GM12878 (cell line): Measurements from ENCODE around the gene MAN1A1.

ENCODE experiments used
- CBX5 ChIP-seq: sonication (generic); IDR thresholded peaks from 2 replicates; pipeline ENCODE4 v1.6.1; 2016; ENCODE audit warnings: low read depth, moderate library complexity, mild to moderate bottlenecking, inconsistent platforms
- KDM1A ChIP-seq: fragments of 200-600 bp; sonication (generic); IDR thresholded peaks from 2 replicates; pipeline ENCODE4 v1.6.1; 2016; ENCODE audit warnings: borderline replicate concordance
- NBN ChIP-seq: fragments of 450-650 bp; IDR thresholded peaks from 2 replicates; pipeline ENCODE4 v1.6.1; 2016
- PML ChIP-seq: IDR thresholded peaks from 2 replicates; pipeline ENCODE4 v1.6.1; 2012; ENCODE audit warnings: low read length, inconsistent platforms
- POLR2AphosphoS5 ChIP-seq: IDR thresholded peaks from 2 replicates; pipeline ENCODE4 v1.6.1; 2011; ENCODE audit warnings: mild to moderate bottlenecking, low read length, inconsistent platforms
- RFX5 ChIP-seq: IDR thresholded peaks from 2 replicates; pipeline ENCODE4 v1.6.1; 2011; ENCODE audit warnings: low read depth, low read length, improper control_type of control experiment
- SIX5 ChIP-seq: IDR thresholded peaks from 2 replicates; pipeline ENCODE4 v1.6.1; 2011; ENCODE audit warnings: mild to moderate bottlenecking, low read depth, low read length, moderate library complexity; ENCODE audit not compliant: severe bottlenecking
- TAF1 ChIP-seq: IDR thresholded peaks from 2 replicates; pipeline ENCODE4 v1.6.1; 2011; ENCODE audit warnings: mild to moderate bottlenecking, low read depth, low read length, borderline replicate concordance
- TF ChIP-seq, protein P1 (sequence below), 3 experiments: IDR thresholded peaks in 2 of 3; conservative IDR thresholded peaks in 1 of 3; 2 replicates each; pipeline ENCODE4 v1.5.1; 2011; ENCODE audit warnings: low read depth in 3 of 3, low read length in 3 of 3, mild to moderate bottlenecking in 3 of 3, control low read depth in 2 of 3, moderate library complexity in 2 of 3, inconsistent platforms in 1 of 3, mixed read lengths in 1 of 3; ENCODE audit not compliant: control insufficient read depth in 2 of 3, insufficient read depth in 1 of 3; ENCODE audit errors: extremely low read depth in 1 of 3
- TF ChIP-seq, protein P2 (sequence below): IDR thresholded peaks from 2 replicates; pipeline ENCODE4 v1.6.1; 2012; ENCODE audit warnings: low read length, inconsistent platforms

DNA sequence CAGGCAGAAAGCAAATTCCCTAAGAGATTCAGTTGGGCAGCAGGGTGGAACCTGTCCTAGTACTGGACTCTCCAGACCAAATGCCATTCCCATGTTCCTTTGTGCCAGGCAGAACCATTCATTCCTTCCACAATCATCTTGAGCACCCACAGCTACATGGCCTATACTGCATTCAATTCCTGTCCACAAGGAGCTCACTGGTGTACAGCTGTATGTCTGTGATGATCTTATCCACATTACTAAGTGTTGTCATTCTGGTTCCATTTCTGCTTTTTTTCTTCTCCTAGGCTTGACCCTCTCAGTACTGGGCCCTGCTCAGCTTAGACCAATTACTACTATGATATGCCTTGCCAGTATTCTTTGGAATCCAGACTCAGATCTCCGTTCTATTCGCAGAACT lies 27.5 kb downstream of the MAN1A1 start:
- TF ChIP-seq, protein P1, sequence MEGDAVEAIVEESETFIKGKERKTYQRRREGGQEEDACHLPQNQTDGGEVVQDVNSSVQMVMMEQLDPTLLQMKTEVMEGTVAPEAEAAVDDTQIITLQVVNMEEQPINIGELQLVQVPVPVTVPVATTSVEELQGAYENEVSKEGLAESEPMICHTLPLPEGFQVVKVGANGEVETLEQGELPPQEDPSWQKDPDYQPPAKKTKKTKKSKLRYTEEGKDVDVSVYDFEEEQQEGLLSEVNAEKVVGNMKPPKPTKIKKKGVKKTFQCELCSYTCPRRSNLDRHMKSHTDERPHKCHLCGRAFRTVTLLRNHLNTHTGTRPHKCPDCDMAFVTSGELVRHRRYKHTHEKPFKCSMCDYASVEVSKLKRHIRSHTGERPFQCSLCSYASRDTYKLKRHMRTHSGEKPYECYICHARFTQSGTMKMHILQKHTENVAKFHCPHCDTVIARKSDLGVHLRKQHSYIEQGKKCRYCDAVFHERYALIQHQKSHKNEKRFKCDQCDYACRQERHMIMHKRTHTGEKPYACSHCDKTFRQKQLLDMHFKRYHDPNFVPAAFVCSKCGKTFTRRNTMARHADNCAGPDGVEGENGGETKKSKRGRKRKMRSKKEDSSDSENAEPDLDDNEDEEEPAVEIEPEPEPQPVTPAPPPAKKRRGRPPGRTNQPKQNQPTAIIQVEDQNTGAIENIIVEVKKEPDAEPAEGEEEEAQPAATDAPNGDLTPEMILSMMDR (IDR thresholded peaks at IDR 0.05 in 2 of 3, conservative IDR thresholded peaks at IDR 0.05 in 1 of 3; ENCODE audit: control insufficient read depth in 2 of 3, extremely low read depth in 1 of 3, insufficient read depth in 1 of 3, low read depth in 3 of 3, low read length in 3 of 3): no peak
- TF ChIP-seq NBN (no peak), TAF1 (no peak), POLR2AphosphoS5 (no peak), CBX5 (no peak), PML (no peak), SIX5 (no peak), KDM1A (no peak), RFX5 (no peak)
- TF ChIP-seq, protein P2, sequence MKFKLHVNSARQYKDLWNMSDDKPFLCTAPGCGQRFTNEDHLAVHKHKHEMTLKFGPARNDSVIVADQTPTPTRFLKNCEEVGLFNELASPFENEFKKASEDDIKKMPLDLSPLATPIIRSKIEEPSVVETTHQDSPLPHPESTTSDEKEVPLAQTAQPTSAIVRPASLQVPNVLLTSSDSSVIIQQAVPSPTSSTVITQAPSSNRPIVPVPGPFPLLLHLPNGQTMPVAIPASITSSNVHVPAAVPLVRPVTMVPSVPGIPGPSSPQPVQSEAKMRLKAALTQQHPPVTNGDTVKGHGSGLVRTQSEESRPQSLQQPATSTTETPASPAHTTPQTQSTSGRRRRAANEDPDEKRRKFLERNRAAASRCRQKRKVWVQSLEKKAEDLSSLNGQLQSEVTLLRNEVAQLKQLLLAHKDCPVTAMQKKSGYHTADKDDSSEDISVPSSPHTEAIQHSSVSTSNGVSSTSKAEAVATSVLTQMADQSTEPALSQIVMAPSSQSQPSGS: no peak
